HG02973 (cell line): ENCODE measurements around the gene SEMA6B.
"Not testable (repeated sequence)": the region's sequence is repeated elsewhere in the genome, so short reads cannot be mapped to it uniquely, and the experiment has no call there.

Experiments
- ATAC-seq: cut with Tn5 transposase; IDR thresholded peaks from one replicate; pipeline ENCODE4 v1.9.1; 2021; ENCODE audit warnings: moderate library complexity; ENCODE audit not compliant: unreplicated experiment

SEMA6B gene

GRCh38 chr19:4573682-4574081 is 14.2 kb upstream of the SEMA6B start:
- no peak for ATAC-seq

DNA sequence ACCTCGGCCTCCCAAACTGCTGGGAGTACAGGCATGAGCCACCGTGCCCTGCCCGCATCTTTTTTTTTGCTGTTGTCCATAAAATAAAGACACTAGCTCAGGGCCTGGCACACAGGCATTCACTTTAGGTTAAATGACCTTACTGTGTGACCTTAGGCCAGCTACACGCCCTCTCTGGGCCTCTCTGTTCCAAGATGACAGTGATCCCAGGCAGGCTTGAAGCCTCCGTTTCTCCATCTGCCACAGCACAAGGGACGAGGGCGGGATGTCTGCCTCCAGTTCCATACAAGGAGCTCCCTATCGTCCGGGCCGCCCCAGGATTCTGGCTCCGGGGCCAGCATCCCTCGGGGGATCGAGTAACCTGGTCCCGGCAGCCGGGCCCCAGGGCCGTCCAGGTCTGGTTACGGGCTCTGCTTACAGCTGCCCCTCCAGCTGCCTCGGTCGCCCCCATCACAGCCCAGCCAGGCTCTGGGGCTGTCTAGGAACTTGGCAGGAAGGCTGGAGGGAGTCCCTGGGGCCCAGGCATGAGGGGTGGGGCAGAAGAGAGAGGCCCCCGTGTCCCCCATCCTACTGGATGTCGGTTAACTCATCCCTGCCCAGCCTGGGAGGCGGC is 11.9 kb upstream of the SEMA6B start:
- ATAC-seq, result no peak

DNA sequence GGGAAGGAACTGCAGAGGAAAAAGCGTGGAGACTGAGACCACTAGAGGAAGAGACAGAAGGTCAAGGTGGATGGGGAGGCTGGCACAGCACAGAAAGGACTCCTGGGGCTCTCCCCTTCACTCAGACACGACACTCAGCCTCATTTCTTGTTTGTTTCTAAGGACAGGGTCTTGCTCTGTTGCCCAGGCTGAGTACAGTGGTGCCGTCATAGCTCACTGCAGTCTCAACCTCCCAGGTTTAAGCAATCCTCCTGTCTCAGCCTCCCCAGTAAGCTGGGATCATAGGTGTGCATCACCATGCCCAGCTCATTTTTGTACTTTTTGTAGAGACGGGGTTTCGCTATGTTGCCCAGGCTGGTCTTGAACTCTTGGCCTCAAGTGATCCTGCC is 11.4 kb upstream of the SEMA6B start:
- no peak for ATAC-seq

GRCh38 chr19:4570402-4570801 is 10.9 kb upstream of the SEMA6B start:
- no peak for ATAC-seq

GRCh38 chr19:4568886-4569285 is 9.4 kb upstream of the SEMA6B start:
- no peak for ATAC-seq

DNA sequence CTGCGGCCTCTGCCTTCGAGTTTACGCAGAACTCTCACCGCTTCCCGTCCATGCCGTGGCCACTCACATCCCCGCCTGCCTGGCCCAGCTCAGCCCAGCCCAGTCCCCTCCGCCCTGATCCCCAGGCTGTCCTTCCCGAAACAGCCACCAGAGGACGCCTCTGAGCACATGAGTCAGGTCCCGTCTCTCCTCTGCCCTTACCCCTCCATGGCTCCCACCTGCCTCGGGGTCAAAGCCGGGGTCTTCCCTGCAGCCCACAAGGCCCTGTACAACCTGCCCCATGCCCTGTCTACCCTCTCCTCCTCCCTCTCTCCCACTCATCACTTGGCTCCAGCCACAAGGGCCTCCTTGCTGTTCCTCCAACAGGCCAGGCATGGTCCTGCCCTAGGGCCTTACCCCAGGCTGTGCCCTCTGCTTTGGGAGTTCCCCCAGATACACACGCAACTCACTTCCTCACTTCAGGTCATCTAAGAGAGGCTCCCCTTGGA is 8.1 kb upstream of the SEMA6B start:
- ATAC-seq, result no peak

GRCh38 chr19:4566402-4567051 is 7.0 kb upstream of the SEMA6B start:
- ATAC-seq, result no peak

DNA sequence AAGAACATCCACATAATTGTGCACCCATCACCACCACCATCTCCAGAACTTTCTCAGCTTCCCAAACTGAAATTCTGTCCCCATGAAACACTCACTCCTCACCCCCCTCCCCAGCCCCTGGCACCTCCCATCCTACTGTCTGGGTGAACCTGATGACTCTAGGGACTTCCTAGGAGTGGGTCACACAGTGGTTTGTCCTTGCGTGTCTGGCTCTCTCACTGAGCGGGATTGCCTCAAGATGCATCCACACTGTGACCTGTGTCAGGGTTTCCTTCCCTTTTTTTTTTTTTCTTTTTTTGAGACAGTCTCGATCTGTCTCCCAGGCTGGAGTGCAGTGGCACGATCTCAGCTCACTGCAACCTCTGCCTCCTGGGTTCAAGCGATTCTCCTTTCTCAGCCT is 4.1 kb upstream of the SEMA6B start:
- ATAC-seq, result not testable (repeated sequence)

GRCh38 chr19:4562085-4562484 is 2.6 kb upstream of the SEMA6B start:
- ATAC-seq, result not testable (repeated sequence)

DNA sequence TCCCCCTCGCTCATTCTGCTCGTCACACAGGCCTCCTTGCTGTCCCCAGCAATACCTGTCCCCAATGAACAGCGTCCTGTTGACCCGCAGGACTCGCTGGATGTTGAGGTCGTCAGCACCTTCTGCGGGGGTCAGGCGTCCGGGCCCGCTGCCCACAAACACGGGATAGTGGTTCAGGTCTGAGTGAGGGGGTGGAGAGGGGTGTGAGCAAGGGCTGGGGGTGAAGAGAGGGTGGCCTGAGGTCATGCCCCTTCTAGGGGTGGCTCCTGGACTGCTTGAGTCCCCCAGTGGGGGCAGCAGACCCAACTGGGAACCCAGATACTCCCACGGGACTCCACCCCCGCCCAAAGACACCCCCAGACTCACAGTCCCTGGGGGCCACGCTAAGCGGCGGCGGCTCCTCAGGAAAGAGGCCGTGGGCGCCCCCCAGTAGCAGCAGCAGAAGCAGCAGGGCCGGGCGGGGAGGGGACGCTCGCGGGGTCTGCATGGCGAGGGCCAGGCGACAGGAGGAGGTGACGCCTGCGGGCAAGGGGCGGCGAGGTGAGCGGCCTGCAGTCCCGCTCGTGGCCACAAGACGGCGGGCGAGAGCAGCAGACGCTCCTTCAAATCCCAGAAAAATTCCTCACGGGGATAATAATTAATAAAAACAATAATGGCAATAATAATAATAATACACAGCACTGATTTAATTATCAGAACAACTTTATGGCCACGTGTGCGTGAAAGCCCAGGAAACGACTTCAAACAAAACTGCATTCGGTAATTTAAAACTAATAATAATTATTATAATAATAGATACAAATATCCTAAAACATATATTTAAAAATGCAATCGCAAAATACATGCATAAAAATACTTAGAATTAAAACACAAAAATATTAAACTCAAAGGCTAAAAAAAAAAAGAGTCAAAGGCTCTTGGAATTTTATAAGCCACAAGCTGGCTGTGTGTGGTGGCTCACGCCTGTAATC is 1.2 kb downstream of the SEMA6B start:
- ATAC-seq, result no peak

DNA sequence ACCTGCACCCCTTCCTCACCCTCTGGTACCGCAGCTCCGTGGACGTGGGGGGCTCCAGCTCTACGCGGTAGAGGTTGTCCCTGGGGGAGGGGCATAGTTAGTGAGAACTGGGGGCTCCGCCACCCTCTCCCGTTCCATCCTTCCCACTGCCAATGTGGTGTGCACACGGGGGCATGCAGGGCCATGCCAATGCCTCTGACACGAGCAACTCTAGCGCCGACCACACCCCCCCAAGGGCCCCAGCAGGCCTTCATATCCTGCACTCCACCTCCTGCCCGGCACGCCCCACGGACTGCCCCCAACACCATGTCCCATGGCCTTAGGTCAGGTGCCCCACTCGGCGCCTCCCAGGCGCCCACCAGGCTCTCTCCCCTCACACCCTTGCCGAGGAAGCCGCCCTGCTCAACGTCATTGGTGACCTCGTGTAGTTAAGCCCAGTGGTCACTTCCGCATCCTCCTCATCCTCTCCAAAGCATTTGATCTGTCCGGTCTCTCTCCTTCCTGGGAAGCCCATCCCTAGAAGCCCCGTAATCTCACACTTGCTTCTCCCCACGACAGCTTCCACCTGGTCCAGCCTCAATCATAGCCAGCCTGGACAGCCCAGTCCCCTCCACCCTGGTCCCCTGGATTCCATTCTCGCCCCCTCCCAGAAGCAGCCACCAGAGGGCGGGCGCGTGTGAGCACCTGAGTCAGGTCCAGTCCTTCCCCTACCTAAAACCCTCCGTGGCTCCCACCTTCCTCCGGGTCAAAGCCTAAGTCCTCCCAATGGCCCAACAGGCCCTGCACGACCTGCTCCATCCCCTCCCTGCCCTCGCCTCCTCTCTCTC is 2.1 kb downstream of the SEMA6B start:
- no peak for ATAC-seq

- no peak for ATAC-seq
Observed at GRCh38 chr19:4556597-4557127, 2.8 kb downstream of the SEMA6B start.

GRCh38 chr19:4555657-4556561 is 3.6 kb downstream of the SEMA6B start:
- ATAC-seq, result no peak

DNA sequence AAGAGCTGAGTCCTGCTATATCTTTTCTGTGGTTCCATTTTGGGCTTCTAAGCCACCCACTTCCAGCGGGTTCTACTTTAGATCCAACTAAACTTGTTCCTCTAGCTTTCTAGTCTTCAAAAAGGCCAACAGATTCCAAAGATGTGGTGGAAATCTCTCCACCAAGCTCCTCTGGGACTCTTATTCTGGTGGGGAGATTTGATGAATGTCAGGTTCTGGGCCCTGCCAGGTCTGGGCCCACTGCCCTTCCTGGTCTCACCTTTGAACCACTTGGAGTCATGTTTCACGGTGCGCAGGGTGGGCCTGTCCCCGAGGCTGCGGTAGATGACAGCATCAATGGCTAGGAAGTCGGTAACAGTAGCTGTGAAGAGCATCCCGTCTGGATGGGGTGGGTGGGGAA is 4.8 kb downstream of the SEMA6B start:
- no peak for ATAC-seq

- ATAC-seq, result no peak
Observed at GRCh38 chr19:4553775-4554174, 5.7 kb downstream of the SEMA6B start.

- ATAC-seq, result no peak
Observed at GRCh38 chr19:4553092-4553695, 6.3 kb downstream of the SEMA6B start.

GRCh38 chr19:4552525-4552819 is 7.0 kb downstream of the SEMA6B start:
- no peak for ATAC-seq

DNA sequence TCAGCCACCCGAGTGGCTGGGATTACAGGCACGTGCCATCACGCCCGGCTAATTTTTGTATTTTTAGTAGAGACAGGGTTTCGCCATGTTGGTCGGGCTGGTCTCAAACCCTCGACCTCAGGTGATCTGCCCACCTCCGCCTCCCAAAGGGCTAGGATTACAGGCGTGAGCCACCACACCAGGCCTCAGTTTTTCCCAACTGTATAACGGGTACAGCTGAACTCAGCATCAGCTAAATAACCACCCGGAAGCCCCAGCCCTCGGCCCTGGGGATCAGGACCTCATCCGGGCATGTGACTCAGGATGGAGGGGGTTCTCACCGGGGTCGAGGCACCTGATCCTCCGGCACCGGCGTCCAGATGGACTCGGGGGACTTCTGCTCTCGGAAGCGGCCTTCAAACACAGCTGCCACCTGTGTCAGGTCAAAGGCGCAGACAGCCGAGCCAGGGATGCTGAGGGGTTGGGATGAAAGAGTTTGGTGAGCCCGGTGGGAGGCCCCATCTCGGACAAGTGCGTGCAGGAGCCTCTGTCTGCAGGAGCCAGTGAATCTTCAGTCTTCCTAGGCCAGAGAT is 8.9 kb downstream of the SEMA6B start:
- no peak for ATAC-seq

DNA sequence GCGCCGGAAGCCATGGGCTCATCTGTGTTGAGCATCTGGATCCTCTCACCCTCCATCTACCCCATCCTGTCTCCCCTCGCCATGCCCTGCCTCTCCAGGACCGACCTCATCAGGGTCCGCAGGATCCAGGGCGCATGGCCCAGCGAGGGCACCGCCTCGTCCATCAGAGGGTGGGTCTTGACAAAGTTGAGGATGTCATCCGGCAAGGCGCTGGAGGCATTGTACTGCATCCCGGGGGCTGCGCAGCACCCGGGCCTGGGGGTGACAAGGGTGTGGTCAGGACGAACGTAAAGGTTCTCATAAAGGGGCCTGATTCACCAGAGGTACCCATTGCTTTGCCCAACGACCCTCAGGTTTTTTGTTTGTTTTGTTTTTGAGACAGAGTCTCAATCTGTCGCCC is 9.5 kb downstream of the SEMA6B start:
- no peak for ATAC-seq
